ENCODE results near the gene HS6ST1.

Gene HS6ST1

DNA sequence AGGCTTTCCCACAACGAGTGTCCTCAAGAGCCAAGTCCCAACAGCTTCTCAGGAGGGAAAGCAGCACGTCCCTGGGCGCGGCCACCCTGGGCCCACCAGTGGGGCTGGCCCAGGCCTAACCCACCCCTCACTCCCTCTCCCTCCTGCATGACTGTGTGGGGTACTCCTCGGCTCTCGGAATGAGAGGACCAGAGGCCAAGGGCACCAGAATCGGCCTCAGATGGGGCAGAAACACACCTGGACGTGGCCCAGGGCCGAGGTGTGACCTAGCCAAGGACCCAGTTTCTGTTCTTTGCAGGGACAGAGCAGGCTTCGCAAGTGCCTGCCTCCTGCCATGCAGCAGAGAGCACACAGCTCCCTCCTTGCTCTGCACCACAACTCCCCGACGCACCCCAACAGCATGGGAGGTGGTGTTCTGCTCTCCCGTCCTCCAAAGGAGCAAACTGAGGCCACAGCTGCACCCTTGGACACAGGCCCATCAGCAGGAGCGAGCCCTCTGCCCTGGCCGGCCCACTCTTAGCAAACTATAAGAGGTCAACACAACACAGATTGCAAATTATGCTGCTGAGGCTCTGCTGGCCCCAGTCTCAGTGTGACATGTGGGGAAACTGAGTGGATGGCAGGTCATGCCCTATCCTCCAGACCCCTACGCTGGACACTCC lies 19.7 kb downstream of the HS6ST1 start:
- no peak for DNase-seq (ENCODE audit: low spot score)

DNA sequence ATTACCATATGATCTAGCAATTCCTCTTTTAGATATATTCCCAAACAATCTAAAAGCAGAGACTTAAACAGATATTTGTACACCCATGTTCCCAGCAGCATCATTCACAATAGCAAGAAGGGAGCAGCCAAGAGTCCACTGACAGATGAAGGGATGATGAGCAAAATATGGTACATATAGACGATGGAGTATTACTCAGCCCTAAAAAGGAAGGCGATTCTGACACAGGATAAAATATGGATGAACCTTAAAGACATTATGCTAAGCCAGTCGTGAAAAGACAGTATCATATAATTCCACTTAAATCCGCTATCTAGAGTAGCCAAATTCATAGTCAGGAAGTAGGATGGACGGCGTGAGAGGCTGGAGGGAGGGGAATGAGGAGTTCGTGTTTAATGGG lies 20.4 kb downstream of the HS6ST1 start:
- DNase-seq (ENCODE audit: low spot score): no peak

DNA sequence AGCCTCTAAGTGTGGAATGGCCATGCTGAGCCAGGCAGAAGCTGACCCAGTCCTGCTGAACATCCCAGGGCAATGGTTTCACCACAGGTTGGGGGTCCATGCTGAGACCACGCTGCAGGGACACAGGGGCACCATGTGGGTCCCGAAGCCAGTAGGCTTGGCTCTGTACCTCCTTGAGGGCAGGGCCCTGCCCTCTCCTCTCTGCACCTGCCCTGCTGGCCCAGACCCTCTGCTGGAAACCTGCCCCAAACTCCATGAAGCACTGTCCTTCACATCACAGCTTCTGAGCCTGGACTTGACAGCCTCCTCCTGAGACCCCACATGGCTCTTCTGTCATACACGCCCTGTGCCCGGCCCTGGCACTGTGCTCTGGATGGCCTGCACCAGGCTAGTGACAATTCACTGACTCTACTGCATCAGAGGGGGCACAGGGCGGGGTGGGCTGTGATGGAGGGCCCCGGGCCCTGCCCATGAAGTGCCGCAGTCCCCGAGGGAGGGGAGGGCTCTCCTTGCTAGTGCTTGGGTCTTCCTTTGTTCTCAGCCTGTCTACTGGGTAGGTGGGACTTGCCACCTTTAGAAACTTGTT lies 24.7 kb downstream of the HS6ST1 start:
- no peak for DNase-seq (ENCODE audit: low spot score)

DNA sequence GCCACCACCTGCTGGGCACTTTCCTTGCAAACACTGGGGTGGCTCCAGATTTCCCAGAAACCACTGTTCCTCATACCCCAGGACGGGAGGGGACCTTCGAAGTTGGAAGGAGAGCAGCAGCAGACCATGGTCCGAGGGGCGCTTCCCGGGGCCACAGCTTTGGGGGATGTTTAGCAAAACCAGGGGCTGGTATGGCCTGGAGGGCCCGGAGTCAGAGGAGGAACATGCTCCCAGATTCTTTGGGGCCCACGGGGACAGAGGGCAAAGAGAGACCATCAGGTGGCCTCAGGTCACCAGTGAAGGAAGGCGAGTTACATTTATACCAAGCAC lies 25.3 kb downstream of the HS6ST1 start:
- no peak for DNase-seq (ENCODE audit: low spot score)

DNA sequence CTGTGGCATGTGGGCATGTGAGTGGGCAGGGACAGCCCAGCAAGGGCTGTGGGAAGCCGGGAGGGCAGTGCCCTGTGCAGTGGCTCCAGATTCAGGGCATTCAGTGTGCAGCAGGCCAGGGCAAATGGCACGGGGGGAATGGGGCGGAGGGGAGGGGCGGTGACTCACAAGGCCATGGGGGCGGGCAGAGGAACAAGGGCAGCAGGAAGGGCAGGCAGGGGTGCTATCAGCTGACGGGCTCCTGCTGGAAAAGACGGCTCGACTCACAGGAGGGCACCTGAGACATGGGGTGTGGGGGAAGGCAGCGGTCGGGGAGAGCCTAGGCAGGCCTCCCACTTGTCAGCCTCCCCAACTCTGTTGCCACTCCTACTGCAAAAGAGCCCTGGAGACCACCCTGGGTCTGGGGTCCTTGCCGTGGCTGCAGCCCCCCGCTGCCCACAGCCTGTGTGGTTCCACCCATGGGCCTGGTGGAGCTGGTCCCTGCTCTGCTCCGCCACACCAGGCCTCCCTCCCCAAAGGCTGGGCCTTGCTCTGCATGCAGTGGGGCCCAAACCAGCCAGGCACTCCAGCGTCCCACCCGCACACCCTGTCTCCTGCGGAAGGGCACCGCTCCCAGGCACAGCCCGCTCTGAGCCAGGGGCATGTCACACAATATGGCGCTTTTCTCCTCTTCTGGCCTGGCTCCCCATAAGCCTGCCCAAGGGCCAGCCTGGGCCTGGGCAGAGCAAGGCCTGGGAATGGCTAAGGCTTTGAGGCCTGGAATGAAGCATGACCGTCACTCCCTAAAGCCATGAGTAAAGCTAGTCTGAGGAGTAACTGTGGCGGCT lies 25.9 kb downstream of the HS6ST1 start:
- peak; percentile 49 for DNase-seq (ENCODE audit: low spot score)

DNA sequence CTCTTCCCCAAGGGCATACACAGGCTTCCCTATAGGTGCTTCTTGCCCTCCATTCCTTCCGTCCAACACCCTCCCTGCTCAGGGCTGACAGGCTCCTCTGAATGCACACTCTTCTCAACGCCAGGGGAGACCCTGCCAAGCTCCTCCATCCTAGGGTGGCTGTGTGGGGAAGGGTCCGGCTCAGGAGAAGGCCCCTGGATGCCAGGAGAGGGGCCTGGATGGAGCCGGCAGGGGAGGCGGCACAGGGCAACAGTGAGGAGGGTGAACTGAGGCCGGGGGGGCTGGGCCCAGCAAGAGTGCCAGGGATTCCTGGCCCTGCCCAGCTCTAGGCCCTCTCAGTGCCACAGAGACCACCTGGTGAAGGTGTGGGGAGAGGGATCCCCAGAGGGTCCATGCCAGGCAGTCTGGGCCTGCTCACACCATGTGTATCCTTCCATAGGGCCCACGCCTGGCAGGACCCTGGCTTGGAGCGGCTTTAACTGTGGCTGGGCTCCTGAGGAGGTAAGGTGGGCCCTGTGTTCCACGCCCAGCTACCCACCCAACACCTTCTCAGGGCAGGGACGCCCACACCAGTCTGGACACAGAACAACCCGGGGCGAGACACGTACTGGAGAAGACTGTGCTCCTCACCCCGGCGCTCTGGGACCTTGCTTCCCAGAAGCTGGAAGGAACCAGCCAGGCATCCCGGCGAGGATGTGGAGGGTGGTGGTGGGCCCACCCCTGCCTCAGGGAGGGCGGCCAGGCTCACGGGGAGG lies 26.6 kb downstream of the HS6ST1 start:
- DNase-seq (ENCODE audit: low spot score): no peak

DNA sequence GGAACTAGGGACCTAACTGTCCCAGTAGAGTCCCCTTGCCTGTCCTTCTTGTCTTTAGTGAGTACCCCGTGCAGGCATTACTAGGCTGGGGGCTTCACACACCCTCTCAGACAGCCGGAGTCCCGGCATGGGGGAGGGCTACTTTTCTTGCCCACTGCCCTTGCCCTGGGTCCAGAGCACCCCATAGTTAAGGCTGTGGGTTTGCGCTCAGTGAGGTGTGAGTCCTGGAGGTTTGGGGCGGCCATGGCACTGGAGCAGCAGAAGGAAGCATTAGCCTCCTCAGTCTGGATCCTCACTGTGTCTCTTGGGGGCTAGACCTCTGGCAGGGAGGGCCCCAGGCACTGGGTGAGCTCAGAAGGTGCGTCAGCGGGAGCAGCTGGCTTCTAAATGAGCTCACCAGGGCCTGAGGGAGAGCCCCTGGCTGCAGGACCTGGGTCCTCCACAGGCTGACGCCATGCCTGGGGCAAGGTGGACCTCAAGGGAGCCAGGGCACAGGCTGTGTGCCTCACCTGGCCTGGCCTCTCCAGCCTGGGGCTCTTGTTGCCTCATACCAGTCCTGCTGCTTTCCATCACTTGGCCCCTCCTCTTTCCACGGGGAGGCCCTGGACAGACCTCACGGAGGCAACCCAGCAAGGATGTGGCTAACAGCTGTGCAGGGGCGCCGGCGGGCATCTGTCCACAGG lies 27.4 kb downstream of the HS6ST1 start:
- DNase-seq (ENCODE audit: low spot score): no peak

DNA sequence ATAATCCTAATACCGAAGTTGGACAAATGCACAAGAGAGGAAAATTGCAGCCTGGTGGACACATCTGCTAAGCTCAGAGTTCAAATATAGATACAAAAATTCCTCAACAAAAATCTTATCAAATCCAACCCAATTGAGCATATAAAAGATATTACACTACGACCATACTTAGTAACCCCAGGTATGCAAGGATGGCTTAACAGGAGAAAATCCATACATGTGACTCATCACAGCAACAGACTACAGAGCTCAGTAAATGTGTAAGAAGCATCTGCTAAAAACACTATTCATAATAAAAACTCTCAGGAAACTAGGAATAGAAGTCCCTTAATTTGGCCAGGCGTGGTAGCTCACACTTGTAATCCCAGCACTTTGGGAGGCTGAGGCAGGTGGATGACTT lies 28.3 kb downstream of the HS6ST1 start:
- DNase-seq (ENCODE audit: low spot score): no peak

DNA sequence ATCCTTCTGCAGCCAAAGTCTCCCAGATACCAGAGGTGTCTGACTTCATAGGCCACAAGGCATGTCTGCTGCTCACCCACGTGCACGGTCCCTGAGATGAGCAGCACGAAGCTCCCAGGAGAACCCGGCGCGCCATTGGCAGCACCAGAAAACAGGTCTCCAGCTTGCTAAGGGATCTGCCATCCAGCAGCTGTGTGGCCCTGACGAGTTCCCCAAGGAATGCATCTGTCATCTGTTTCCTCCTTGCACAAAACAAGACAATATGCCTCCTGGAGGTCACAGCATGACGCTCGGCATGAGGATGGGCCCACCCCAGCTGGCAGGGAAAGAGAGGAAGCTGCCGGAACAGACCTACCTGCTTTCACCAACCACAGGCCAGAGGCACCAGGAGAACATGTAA lies 29.2 kb downstream of the HS6ST1 start:
- peak; percentile 70 for DNase-seq (ENCODE audit: low spot score)

DNA sequence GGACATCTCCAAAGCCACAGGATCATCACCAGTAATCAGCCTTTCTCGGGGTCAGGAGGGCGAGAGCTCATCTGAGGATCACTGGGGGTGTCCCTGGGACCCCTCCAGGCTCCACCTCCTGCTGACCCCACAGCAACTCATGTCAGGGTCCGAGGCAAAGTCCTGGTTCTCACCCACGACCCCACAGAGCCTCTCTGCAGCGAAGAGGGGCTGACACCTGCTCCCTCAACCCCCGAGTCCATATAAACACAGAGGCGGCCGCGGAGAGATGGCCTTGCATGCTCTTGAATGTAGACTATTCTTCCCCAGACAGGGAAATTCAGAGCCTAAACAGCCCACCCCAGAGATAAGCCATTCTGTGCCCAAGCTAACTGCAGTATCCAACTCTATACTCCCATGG lies 29.9 kb downstream of the HS6ST1 start:
- no peak for DNase-seq (ENCODE audit: low spot score)

DNA sequence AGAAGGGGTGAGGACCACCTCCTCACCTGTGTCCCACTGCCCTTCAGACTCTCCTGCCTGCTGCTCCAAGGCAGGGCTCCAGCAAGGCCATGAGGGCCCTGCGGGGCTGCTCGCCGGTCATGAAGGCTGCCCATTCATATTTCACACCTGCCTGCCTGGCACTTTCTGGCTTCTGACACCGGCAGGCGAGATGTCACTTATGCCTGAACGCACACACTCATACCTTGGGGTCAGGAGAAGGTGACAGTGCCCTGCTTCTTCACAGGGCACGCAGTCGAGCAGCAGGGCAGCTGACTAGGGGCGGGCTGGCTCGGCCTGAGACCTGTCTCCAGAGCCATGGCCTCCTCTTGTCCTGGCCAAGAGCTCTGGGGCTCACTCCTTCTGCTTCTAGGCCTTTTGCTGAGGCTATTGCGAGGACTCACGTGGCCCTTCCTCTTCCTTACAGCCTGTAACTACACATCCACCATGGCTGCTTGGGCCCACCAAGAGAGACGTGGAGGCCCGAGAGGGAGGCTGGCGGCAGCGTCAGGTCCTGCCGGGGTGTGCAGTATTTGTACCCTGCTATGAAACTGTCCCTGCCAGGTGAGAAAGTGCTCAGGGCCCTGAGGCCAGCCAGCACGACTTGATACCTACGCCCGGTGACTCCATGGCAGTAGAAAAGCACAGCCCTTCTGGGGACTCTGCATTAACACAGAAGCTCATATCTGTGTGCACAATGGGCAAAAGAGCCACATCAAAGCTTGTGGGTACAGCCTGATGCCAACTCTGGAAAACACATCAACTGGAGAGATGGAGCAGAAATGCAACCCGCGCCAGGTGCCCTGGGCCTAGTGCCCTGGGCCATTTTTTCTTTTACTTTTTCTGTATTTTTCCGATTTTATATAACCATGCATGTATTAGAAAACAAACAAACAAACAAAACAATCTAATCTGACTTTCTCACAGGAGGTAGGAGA lies 30.6 kb downstream of the HS6ST1 start:
- DNase-seq (ENCODE audit: low spot score): no peak

DNA sequence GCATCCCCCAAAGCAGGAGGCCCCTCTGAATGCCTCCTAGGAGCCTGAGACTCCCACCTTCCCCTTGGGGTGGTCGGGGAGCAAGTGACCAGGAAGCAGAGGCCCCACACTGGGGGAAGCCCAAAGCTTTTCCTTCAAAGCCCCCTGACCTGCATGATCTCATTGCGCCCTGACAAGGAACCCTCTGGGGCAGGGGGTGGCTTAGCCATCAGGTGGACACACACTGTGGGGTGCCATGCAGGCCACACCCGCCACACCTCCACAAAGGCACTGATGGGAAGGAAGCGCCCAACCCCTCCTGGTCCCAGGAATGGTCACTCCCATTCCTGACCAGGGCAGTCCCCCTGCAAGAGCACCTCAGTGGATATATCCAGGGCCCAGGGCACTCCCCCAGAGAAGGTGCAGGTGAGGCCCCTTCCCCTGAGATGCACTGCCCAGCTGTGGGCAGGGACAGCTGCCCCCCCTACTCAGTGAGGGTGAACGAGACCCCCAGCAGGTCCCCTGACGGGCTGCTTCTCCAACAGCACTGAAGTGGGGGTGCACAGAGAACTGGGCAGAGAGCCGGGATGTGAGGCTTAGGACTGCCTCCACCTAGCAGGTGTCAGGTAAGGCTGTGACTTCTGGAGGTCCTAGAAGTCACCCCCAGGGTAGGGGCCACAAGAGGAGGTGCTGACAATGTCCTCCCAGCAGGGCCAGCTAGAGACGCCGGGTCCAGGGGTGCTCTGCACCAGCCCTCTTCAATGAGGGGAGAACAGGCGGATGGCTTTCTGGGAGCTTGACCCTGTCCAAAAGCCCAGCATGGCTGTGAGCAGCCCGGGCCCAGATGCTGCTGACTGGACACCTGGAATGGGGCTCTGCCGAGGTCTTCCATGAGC lies 31.5 kb downstream of the HS6ST1 start:
- no peak for DNase-seq (ENCODE audit: low spot score)

DNA sequence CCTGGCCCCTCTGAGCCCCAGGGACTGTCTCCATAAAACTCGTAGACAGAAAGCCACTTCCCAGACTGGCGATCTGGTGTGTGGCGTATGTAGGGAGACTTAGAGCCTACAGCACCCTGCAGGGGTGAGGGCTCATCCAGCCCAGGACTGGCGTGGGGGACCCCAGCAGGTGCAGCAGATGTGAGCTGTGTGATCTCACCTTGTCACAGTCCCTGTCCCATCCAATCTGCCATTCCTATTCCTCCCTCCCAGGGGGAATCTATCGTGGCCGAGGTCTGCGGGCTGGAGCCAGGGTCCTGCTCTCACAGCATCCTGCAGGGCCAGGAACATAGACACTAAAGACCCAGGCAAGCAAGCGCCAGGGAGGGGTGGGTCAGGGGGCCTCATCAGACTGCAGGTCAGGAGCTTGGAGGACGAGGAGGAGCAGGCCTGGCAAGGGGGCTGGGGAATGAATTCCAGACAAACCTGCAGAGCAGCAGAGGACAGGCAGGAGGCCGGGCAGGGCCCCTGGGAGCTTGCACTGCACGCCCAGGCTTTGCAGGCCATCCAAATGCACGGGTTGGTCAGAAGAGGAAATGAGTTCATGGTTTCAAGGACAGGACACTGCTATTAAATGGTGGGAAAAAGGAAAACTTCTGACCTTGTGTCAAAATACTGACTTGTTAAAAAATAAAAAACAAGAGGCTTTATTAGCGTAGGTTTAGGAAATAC lies 32.5 kb downstream of the HS6ST1 start:
- DNase-seq (ENCODE audit: low spot score): no peak

DNA sequence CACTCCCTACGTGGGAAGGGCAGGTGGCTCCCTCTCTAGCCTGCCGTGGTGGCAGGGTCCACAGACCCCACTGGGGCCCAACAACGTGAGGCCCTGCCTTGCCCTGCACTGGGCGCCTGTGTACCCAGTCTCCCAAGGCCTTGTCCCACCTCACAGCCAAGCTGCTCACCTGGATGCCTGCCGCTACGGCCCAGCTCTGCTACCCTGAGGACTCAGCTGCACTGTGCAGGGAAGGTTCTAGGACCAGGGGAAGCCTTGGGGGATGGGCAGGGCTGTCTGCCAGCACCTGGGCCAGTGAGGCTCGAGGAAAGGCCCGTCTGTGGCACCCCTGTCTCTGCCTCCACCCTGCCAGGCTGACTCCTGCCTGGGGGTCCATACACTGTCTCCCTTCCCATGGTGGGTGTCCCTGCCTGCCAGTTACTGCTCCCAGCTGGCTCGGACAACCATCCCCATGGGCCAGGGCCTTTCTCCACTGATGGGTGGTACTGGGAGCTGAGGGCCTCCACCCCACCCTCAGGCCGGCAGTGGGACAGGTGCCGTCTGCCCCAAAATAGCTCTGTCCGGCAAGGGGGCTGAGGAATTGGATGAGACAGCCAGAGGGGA lies 33.2 kb downstream of the HS6ST1 start:
- DNase-seq (ENCODE audit: low spot score): no peak

DNA sequence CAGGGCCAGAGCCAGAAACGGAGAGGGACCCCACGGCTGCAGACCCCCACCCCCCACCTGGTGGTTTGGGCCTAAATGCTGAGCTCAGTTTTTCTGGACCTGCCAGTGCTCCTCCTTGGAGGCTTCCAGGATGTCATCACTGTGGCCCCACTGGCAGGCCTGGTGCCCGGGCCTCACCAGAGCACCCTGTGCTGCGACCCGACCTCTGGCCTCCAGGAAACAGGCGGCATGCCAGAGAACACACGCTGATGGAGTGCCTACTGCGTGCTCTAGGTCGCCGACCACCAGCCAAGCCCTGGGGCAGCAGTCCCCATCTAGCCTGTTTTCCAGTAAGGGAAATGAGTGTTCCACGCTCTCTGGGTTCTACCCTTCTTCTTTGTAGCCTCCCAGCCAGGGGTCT lies 33.8 kb downstream of the HS6ST1 start:
- no peak for DNase-seq (ENCODE audit: low spot score)

DNA sequence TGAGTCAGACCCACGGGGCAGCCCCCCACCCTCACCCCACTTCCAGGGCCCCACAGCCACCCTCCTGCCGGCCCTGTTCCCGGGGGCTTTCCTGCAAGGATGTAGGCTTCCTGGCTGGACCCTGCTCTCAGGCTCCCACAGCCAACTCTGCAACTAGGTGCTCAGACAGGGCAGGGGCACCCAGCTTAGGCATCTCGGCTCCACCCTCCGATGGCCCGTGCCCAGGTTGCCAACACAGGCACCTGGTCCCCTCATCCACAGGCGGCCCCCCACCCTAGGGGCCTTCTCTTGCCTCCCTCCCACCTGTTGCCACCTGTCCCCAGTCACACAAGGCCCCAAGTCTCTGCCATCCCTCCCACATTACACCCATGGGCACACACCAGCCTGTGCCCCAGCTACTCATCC lies 34.6 kb downstream of the HS6ST1 start:
- DNase-seq (ENCODE audit: low spot score): no peak

DNA sequence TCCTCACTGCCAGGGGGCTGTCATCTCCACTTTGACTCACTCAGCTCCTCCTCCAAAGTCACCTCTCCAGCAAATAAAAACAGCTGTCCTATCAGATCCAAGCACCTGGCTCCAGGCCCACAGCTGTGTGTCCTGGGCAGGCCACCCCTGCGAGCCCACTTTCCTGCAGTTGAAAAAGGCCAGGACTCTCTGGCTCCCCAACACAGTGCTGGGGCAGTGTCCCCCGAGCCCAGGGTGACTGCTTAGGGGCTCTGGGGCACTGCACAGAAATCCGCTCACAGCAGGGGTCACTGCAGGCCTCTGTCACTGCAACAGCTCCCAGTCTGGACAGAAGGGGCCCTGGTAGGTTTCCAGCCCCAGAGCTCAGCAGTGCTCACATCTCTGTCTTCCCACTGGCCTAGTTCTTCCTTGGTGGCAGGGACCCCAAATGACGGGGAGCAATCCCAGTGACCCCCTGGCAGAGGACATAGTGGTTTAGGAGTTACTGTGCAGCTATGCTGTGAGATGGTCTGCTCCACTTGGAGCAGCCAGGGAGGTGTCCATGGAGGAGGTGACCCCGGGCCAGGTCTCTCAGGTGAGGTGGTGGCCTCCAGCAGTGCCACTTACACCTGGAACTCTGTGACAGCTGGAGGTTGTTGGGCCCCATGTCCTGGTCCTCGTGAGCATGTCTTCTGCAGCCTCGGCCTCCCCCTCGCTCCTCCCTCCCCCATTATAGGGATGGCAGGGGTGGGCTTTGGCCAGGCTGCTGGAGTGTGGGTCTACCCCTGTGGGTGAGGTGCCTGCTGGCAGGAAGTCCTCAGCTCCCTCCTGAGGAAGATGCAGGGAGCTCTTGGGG lies 35.5 kb downstream of the HS6ST1 start:
- no peak for DNase-seq (ENCODE audit: low spot score)

Data from iPS-NIHi11 (cell line).